ENCODE data around the gene HPCAL1. TPM values are rescaled to one million over a fixed set of nuclear protein-coding genes. Genes with fewer than 3 reads are reported as not detected.

Gene HPCAL1
- polyA plus RNA-seq, 3 donors = 82.1 to 99.5 (median 98.0) TPM

- H3K4me3 ChIP-seq (replicated peaks in 1 of 3; ENCODE audit: low read depth in 2 of 3, low read length in 3 of 3) = peak overlapping the region; percentile 50 to 74 (median 58)
- peak overlapping the region; percentile 85 for H3K4me2 ChIP-seq (replicated peaks; ENCODE audit: extremely low read depth, low read length, poor library complexity, severe bottlenecking)
- peaks cover 3 to 11% of the 10 kb centered on the region in 2 donors for H3K36me3 ChIP-seq (replicated peaks in 1 of 2; ENCODE audit: control insufficient read depth in 1 of 2, insufficient read depth in 2 of 2, low read length in 2 of 2)
- under 1% methylated on average over 65 of the region's 73 CpGs for WGBS (ENCODE audit: insufficient coverage)
- peak overlapping the region; percentile 37 to 82 (median 68) for H3K27ac Mint-ChIP-seq
- H3K36me3 Mint-ChIP-seq = peaks cover 10 to 12% of the 10 kb centered on the region in 2 donors
- peak overlapping the region; percentile 75 to 82 for H3K27ac ChIP-seq (ENCODE audit: low read depth in 1 of 2, low read length in 2 of 2)
- no peaks in the 10 kb centered on the region for H3K27me3 ChIP-seq (ENCODE audit: control insufficient read depth in 2 of 2, insufficient read depth in 2 of 2, low read length in 2 of 2)
- H3K9me3 ChIP-seq (replicated peaks in 1 of 2; ENCODE audit: control insufficient read depth in 1 of 2, insufficient read depth in 1 of 2, low read length in 2 of 2) = no peaks in the 10 kb centered on the region
- H2AFZ ChIP-seq (ENCODE audit: insufficient read depth, low read depth, low read length, poor library complexity, severe bottlenecking) = peak overlapping the region; percentile 86
- peaks cover 36 to 50% of the 10 kb centered on the region in 2 donors for H3K4me1 ChIP-seq (ENCODE audit: control insufficient read depth in 1 of 2, insufficient read depth in 2 of 2, low read length in 2 of 2)
- DNase-seq = peak; percentile 83 to 92 (median 91)
- intact Hi-C loops (cut with micrococcal nuclease) = loop anchor here (5.0 to 10.0 kb wide), 2 partner anchors 327 to 494 kb away; partner anchors contain the start of genes GRHL1 (in 2 of the 2) and RRM2 (in 1 of the 2)
- TF ChIP-seq, protein P1, sequence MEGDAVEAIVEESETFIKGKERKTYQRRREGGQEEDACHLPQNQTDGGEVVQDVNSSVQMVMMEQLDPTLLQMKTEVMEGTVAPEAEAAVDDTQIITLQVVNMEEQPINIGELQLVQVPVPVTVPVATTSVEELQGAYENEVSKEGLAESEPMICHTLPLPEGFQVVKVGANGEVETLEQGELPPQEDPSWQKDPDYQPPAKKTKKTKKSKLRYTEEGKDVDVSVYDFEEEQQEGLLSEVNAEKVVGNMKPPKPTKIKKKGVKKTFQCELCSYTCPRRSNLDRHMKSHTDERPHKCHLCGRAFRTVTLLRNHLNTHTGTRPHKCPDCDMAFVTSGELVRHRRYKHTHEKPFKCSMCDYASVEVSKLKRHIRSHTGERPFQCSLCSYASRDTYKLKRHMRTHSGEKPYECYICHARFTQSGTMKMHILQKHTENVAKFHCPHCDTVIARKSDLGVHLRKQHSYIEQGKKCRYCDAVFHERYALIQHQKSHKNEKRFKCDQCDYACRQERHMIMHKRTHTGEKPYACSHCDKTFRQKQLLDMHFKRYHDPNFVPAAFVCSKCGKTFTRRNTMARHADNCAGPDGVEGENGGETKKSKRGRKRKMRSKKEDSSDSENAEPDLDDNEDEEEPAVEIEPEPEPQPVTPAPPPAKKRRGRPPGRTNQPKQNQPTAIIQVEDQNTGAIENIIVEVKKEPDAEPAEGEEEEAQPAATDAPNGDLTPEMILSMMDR (IDR thresholded peaks at IDR 0.05) = no peak
- H3K9me3 Mint-ChIP-seq = no peaks in the 10 kb centered on the region
- H3K4me1 Mint-ChIP-seq = peaks cover 40% of the 10 kb centered on the region
- peaks cover 23% of the 10 kb centered on the region for H4K20me1 ChIP-seq (ENCODE audit: insufficient read depth, low read length)
- peak overlapping the region; percentile 72 for H3K9ac ChIP-seq (ENCODE audit: insufficient read depth, low read length, poor library complexity, severe bottlenecking)
- peak overlapping the region; percentile 72 to 80 for H3K4me3 Mint-ChIP-seq
- no peaks in the 10 kb centered on the region for H3K27me3 Mint-ChIP-seq (ENCODE audit: low read depth in 3 of 3)
- peaks cover 20% of the 10 kb centered on the region for H3K79me2 ChIP-seq (ENCODE audit: insufficient read depth, low read length)
Measured at GRCh38 chr2:10448576-10449485, 146.1 kb downstream of the HPCAL1 start.

DNA sequence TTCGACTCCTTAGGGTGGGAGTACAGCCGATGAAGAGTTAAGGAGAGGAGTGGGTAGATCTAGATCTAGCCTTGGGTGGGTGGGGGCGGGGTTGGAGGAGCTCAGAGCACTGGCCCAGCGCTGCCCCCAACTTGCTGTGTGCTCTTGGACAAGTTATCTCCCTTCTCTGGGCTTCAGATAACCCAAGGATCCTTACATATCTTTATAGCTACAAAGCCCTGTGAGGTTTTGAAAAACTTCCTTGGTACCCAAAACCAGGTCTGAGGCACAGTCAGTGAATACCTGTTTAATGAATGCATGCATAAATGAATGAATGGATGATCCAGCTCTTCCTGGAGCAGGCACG, 146.8 kb downstream of the HPCAL1 start:
- H3K4me1 ChIP-seq (ENCODE audit: control insufficient read depth in 1 of 2, insufficient read depth in 2 of 2, low read length in 2 of 2) = peaks cover 36 to 50% of the 10 kb centered on the region in 2 donors
- peak overlapping the region; percentile 50 to 74 (median 58) for H3K4me3 ChIP-seq (replicated peaks in 1 of 3; ENCODE audit: low read depth in 2 of 3, low read length in 3 of 3)
- peaks cover 39% of the 10 kb centered on the region for H3K4me1 Mint-ChIP-seq

More for the DNA sequence above, 146.8 kb downstream of the HPCAL1 start:
- H3K79me2 ChIP-seq (ENCODE audit: insufficient read depth, low read length) = peaks cover 19% of the 10 kb centered on the region
- intact Hi-C loops (cut with micrococcal nuclease) = loop anchor here (5.0 to 10.0 kb wide), 2 partner anchors 327 to 495 kb away; partner anchors contain the start of genes GRHL1 (in 2 of the 2) and RRM2 (in 1 of the 2)
- peaks cover 23% of the 10 kb centered on the region for H4K20me1 ChIP-seq (ENCODE audit: insufficient read depth, low read length)
- TF ChIP-seq, protein P1 (IDR thresholded peaks at IDR 0.05) = no peak
- peak overlapping the region; percentile 85 for H3K4me2 ChIP-seq (replicated peaks; ENCODE audit: extremely low read depth, low read length, poor library complexity, severe bottlenecking)
- DNase-seq = no peak
- WGBS (ENCODE audit: insufficient coverage) = no CpG with 5 or more reads among the region's 5 CpGs
- H3K27ac ChIP-seq (ENCODE audit: low read depth in 1 of 2, low read length in 2 of 2) = no peak overlapping the region
- H3K36me3 Mint-ChIP-seq = peaks cover 4 to 6% of the 10 kb centered on the region in 2 donors
- H3K36me3 ChIP-seq (replicated peaks in 1 of 2; ENCODE audit: control insufficient read depth in 1 of 2, insufficient read depth in 2 of 2, low read length in 2 of 2) = peaks cover 0 to 5% of the 10 kb centered on the region in 2 donors
- H3K27me3 Mint-ChIP-seq (ENCODE audit: low read depth in 3 of 3) = no peaks in the 10 kb centered on the region
- H3K9me3 ChIP-seq (replicated peaks in 1 of 2; ENCODE audit: control insufficient read depth in 1 of 2, insufficient read depth in 1 of 2, low read length in 2 of 2) = no peaks in the 10 kb centered on the region
- H3K4me3 Mint-ChIP-seq = peak overlapping the region; percentile 72 to 80
- no peak overlapping the region for H3K9ac ChIP-seq (ENCODE audit: insufficient read depth, low read length, poor library complexity, severe bottlenecking)
- no peaks in the 10 kb centered on the region for H3K27me3 ChIP-seq (ENCODE audit: control insufficient read depth in 2 of 2, insufficient read depth in 2 of 2, low read length in 2 of 2)
- H2AFZ ChIP-seq (ENCODE audit: insufficient read depth, low read depth, low read length, poor library complexity, severe bottlenecking) = no peak overlapping the region
- no peaks in the 10 kb centered on the region for H3K9me3 Mint-ChIP-seq
- peak overlapping the region in 2 of 7 donors; percentile 37 to 80 for H3K27ac Mint-ChIP-seq
